GM21381 (cell line): ENCODE measurements around the gene SLC25A25.

Experiments
- ATAC-seq: cut with Tn5 transposase; IDR thresholded peaks from one replicate; pipeline ENCODE4 v1.9.1; 2021; ENCODE audit warnings: mild to moderate bottlenecking, moderate library complexity; ENCODE audit not compliant: unreplicated experiment

SLC25A25 gene

GRCh38 chr9:128096616-128097536 lies 28.8 kb downstream of the SLC25A25 start:
- no peak for ATAC-seq

DNA sequence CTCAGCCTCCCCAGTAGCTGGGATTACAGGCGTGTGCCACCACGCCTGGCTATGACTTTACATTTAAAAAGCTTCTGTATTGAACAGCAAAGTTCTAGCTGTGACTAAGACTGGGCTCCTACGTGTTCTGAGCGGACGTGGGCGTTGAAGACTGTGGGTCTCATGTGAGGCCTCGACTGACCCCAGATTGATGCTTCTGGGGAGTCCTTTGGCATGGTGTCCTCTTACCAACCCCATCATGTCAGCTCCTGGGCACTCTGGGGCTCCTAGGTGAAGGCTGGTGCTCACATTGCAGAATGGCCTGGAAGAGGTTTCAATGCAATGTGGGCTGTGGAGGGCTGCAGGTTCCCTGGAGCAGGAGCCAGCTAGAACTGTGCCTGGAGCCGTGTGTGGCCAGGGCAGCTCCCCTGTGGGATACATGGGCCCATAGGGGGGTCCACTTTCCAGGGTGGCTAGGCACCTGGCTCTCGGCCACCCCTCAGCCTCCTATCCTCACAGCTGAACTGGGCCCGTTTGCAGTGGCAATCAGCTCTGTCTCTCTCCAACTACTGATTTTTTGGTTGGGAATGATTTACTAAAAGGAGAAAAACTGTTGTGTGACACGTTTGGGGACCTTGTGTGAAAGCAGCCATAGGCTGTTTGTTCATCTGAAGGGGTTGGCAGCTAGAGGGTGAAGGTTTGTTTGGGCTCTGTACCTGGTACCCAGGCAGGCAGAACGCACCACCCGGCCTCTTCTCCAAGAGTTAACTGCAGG lies 29.7 kb downstream of the SLC25A25 start:
- no peak for ATAC-seq

GRCh38 chr9:128098297-128099230 lies 30.5 kb downstream of the SLC25A25 start:
- no peak for ATAC-seq

DNA sequence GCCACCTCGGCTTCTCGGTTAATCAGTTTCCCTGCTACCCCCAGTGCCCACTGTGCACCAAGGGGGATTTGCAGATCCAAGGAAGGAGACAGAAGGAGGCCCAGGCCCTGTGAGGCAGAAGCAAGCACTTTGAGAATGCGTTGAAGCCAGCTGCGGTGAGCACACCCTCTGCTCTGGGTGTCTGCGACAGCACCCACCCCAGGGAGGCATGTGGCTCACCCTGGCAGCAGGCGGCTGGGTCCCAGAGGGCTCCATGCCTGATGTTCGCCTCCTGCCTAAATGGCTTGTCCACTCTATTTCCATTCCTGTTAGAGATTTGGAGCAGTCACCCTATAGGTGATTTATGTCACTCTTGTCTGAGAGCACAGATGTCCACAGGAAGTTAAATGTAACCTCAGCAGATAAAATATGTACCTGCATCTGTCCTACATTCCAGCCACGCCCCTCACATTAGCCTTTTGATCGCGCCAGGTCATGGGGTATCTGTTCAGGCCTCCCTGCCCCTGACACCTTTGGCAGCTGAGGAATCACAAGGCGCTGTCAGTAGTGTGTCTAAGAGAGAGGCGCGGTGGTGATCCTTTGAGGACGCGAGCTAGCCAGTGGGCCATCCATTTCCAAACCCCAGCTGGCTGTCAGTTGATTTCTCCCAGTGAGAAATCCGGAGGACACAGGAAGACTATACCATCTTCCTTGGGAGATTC lies 31.3 kb downstream of the SLC25A25 start:
- no peak for ATAC-seq

GRCh38 chr9:128099932-128100491 lies 32.0 kb downstream of the SLC25A25 start:
- no peak for ATAC-seq

DNA sequence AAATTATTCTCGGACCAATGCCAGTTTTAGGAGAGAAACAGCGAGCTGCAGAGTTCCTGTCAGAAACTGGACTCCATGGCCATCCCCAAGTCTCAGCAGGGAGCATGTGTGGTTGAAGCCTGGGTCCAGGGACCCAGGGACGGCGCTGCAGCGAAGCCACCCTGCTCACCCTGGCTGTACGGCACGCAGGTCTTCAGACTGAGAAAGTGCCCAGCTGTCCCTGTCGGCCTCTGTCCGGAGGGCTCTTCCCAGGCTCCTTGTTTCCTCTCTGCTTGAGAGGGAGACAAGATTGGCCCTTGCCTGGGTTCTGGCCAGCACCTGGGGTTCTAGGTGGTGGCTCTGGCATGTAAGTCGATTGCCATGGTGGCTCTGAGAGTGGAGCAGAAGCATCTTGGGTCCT lies 32.5 kb downstream of the SLC25A25 start:
- no peak for ATAC-seq

GRCh38 chr9:128101231-128101661 lies 33.2 kb downstream of the SLC25A25 start:
- ATAC-seq, result no peak

DNA sequence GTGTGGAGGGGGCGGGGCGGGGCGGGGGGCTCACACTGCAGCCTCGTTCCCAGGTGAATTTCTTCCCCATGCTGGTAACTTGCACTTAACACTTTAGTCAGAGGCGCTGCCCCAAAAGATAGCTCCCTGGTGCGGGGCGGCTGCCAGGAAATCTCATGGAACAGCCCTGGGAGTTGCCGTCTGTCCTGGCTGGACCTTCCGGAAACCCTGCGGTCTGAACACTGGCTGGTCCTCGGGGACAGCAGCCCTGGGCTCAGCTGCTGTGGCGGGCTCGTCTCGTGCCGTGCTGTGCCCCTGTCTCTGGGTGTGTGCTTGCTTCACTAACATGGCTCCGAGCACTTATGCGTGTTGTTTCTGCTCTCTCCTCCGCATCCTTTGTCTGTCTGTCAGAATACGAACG lies 33.7 kb downstream of the SLC25A25 start:
- no peak for ATAC-seq

- no peak for ATAC-seq
Observed at GRCh38 chr9:128102196-128102595, 34.2 kb downstream of the SLC25A25 start.

DNA sequence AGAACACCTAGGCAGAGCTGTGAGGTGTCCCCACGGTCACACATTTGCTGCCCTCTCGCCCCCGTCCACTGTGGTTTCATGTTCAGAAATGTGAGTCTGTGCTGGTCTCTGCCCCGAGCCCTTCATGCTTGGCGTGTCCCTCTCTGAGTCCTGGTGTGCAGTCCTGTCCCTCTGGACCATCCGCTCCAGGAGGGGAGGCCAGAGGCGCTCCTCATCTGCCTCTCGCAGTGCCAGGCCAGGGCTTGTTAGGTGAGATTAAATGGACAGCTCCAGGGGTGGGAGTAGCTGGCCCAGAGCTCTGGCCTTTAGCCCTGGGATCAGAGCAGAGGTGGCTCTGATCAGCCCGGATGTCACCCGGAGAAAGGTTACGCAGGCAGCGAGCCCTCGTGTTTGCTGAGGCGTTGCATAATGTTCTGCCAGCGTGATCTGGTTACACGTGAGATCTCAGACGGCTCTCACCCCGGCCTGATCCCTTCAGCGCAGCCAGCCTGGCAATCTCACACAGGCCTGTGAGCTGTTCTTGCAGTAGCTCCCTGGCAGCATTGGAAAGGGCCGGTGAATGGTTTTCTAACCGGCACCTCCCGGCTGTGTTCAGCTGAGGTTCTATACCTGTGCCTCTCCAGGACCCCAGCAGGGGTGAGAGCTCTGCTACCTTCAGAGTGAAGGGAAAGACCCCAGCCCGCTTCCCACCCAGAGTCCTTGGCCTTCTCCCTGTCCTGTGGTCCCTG lies 35.0 kb downstream of the SLC25A25 start:
- ATAC-seq, result no peak

DNA sequence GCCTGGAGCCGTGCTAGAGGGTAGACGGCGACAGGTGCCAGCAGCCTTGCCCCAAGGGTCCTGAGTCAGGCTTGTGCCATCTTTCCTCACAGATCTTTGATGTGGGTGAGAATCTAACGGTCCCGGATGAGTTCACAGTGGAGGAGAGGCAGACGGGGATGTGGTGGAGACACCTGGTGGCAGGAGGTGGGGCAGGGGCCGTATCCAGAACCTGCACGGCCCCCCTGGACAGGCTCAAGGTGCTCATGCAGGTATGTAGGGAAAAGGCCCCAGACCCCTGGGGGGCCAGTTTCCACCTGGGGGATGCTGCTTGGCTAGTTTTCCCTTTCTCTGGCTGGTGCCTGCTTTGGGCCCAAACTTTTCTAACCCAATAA lies 35.5 kb downstream of the SLC25A25 start:
- no peak for ATAC-seq

- no peak for ATAC-seq
Observed at GRCh38 chr9:128104171-128104618, 36.2 kb downstream of the SLC25A25 start.

- ATAC-seq, result no peak
Observed at GRCh38 chr9:128105538-128106175, 37.6 kb downstream of the SLC25A25 start.

GRCh38 chr9:128106181-128106939 lies 38.3 kb downstream of the SLC25A25 start:
- no peak for ATAC-seq

GRCh38 chr9:128106940-128107467 lies 39.0 kb downstream of the SLC25A25 start:
- ATAC-seq, result no peak

DNA sequence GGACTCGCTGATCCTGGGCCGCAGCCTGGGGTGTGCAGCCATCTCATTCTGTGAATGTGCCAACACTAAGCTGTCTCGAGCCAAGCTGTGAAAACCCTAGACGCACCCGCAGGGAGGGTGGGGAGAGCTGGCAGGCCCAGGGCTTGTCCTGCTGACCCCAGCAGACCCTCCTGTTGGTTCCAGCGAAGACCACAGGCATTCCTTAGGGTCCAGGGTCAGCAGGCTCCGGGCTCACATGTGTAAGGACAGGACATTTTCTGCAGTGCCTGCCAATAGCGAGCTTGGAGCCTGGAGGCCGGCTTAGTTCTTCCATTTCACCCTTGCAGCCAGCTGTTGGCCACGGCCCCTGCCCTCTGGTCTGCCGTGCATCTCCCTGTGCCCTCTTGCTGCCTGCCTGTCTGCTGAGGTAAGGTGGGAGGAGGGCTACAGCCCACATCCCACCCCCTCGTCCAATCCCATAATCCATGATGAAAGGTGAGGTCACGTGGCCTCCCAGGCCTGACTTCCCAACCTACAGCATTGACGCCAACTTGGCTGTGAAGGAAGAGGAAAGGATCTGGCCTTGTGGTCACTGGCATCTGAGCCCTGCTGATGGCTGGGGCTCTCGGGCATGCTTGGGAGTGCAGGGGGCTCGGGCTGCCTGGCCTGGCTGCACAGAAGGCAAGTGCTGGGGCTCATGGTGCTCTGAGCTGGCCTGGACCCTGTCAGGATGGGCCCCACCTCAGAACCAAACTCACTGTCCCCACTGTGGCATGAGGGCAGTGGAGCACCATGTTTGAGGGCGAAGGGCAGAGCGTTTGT lies 39.6 kb downstream of the SLC25A25 start:
- no peak for ATAC-seq
